Fibroblast of mammary gland (primary cell): Measurements from ENCODE around the gene TPRKB.

Source experiments
- DNase-seq: peaks from one replicate; pipeline ENCODE4 v3.0.0-alpha.2; 2010; ENCODE audit warnings: low read depth
- H3K4me3 ChIP-seq: 2 replicates; pipeline ENCODE4 v1.5.1; 2011; ENCODE audit warnings: low read depth, mild to moderate bottlenecking, low read length, moderate library complexity; ENCODE audit not compliant: control insufficient read depth
- CTCF ChIP-seq: conservative IDR thresholded peaks from 2 replicates; pipeline ENCODE4 v1.5.1; 2011; ENCODE audit warnings: low read depth, low read length, inconsistent platforms; ENCODE audit not compliant: control insufficient read depth, insufficient read depth

TPRKB gene

DNA sequence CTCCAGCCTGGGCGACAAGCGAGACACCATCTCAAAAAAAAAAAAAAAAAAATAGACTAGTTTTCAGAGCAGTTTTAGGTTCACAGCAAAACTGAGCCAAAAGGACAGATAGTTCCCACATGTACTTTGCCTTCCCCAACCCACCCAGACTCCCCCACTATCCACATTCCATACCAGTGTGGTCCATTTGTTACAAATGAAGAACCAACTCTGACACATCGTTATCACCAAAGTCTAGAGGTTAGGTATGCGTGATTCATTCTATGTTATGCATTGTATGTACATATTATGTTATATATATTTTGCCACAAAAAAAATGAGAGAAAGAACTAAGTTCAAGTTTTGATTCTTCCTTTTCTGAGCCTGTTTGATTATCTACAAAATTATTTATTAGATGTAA is 39.2 kb upstream of the TPRKB start:
- DNase-seq, result no peak
- no peak for TF ChIP-seq CTCF
- H3K4me3 ChIP-seq, result no peak overlapping the region

DNA sequence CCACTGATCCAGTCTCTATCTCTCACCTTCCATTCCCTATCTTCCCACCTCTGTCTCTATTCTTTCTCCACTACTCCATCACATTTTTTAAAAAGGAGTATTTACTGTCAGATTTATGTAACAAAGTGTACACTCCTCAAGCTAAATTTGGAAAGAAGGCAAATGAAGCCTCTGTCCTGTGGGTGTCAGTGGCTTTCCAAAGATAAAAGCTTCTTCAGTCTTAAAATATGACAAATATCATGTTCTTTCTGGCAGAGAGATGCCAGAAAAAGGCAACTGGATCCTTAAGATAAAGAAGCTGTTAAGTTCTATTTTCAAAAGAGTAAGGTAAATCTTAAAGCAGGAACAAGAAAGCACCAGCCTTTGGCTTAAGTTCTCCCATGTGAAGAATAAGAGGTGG is 35.7 kb upstream of the TPRKB start:
- DNase-seq, result no peak
- no peak overlapping the region for H3K4me3 ChIP-seq
- TF ChIP-seq CTCF, result no peak

GRCh38 chr2:73770725-73771124 is 33.6 kb upstream of the TPRKB start:
- no peak for TF ChIP-seq CTCF
- H3K4me3 ChIP-seq, result no peak overlapping the region
- DNase-seq, result no peak

GRCh38 chr2:73766994-73767393 is 29.8 kb upstream of the TPRKB start:
- DNase-seq, result no peak
- H3K4me3 ChIP-seq, result no peak overlapping the region
- no peak for TF ChIP-seq CTCF

GRCh38 chr2:73766349-73766748 is 29.2 kb upstream of the TPRKB start:
- TF ChIP-seq CTCF, result no peak
- no peak overlapping the region for H3K4me3 ChIP-seq
- DNase-seq, result no peak

DNA sequence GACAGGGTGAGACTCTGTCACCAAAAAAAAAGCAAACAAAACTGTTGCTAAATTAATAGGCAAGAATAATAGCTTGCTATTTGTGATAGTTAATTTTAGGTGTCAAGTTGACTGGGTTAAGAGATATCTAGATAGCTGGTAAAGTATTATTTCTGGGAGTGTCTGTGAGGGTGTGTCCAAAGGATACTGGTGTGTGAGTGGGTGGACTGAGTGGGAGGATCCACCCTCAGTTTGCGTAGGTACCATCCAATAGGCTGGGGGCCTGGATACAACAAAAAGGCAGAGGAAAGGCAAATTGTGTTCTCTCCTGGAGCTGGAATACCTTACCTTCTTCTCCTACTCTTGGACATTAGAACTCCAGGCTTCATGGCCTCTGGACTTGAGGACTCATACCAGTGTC is 27.8 kb upstream of the TPRKB start:
- no peak for DNase-seq
- H3K4me3 ChIP-seq, result no peak overlapping the region
- TF ChIP-seq CTCF, result no peak

- H3K4me3 ChIP-seq, result no peak overlapping the region
- TF ChIP-seq CTCF, result no peak
- no peak for DNase-seq
Measured at GRCh38 chr2:73762571-73762970, 25.4 kb upstream of the TPRKB start.
